ENCODE measurements around the gene EML4. TPM values are rescaled to one million over a fixed set of nuclear protein-coding genes. Genes with fewer than 3 reads are reported as not detected.
A peak's percentile ranks its signal among the peaks of the same experiment; 100 is the strongest.
"Not testable (repeated sequence)": the region's sequence is repeated elsewhere in the genome, so short reads cannot be mapped to it uniquely, and the experiment has no call there.

Gene EML4
- total RNA-seq, 2 donors from 2014 or later: 79.2 to 82.2 TPM

DNA sequence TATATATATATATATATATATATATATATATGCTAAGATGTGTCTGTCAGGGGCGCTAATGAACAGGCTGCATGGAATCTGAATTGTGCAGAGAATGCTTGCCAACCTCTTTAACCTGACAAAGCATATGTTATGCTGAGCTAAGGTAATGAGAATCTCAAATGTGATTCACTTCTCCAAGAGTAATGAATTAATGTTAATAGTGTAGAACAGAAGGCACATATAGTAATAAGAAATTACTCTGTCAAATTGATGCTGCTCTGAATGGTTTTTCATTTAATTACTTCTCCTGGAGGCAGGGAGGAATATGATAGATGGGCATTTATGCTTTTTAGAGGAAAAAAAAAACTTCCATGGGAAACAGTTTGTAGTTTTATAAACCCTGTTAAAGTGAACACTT, 156.5 kb downstream of the EML4 start:
- Mint-ChIP-seq H3K27ac (peak overlapping the region; percentile 80), H3K9me3 (no peaks in the 10 kb centered on the region), H3K4me1 (ENCODE audit: low read depth) (peaks cover 12% of the 10 kb centered on the region), H3K4me3 (no peak overlapping the region), H3K36me3 (ENCODE audit: insufficient read depth in 2 of 2) (peaks cover 0 to 12% of the 10 kb centered on the region in 2 donors), H3K27me3 (ENCODE audit: low read depth) (no peaks in the 10 kb centered on the region)
- ATAC-seq (replicated peaks in 1 of 2) (no peak), DNase-seq (no peak)

DNA sequence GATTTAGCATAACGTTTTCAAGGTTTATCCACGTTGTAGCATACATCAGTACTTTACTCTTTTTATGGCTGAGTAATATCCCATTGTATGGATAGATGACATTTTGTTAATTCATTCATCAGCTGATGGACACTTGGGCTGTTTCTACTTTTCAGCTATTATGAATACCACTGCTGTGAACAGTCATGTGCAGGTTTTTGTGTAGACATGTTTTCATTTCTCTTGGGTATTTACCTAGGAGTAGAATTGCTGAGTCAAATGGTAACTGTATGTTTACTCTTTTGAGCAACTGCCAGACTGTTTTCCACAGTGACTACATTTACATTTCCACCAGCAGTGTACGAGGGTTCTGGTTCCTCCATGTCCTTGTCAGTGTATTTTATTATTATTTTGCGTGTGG, 158.0 kb downstream of the EML4 start:
- no peaks in the 10 kb centered on the region for H3K9me3 Mint-ChIP-seq
- H3K27me3 Mint-ChIP-seq (ENCODE audit: low read depth): no peaks in the 10 kb centered on the region
- H3K27ac Mint-ChIP-seq: peak overlapping the region; percentile 84
- H3K4me1 Mint-ChIP-seq (ENCODE audit: low read depth): peaks cover 12% of the 10 kb centered on the region
- H3K4me3 Mint-ChIP-seq: no peak overlapping the region
- H3K36me3 Mint-ChIP-seq (ENCODE audit: insufficient read depth in 2 of 2): peaks cover 3 to 12% of the 10 kb centered on the region in 2 donors
- DNase-seq (no peak), ATAC-seq (replicated peaks in 1 of 2) (peak in 1 of 2 donors; percentile 52)

DNA sequence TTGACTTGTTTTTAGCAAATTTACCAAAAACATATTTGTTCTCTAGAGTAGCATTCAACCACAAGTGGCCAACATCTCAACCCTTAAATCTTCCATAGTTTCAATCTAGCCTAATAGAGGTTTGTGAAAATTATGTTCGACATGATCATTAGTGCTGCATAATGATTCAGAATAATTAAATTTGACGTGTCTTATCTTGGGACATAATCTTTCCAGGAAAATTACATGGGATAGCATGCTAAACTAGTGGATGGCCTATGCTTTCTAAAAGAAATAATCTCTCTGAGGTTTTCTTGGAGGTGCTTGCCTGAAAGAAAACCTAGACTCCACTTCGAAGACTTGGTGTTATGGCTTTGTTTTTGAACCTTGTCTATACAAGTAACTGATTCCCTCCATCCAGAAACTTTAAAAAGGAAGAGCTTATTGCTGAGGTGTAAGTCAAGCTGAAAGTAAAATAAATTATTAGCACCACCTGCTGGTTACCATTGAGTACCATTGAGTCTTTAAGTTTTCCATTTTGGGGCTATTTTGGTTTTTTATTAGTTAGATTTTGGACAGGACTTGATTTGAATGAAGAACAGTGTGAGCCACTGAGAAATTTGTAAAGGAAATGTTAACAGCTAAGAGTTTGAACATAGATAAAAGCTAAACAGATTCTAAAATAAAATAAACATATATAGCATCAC, 159.1 kb downstream of the EML4 start:
- no peak for DNase-seq
- H3K9me3 Mint-ChIP-seq: no peaks in the 10 kb centered on the region
- H3K27me3 Mint-ChIP-seq (ENCODE audit: low read depth): no peaks in the 10 kb centered on the region
- peak overlapping the region; percentile 54 for H3K27ac Mint-ChIP-seq
- peaks cover 12% of the 10 kb centered on the region for H3K4me1 Mint-ChIP-seq (ENCODE audit: low read depth)
- peaks cover 8 to 19% of the 10 kb centered on the region in 2 donors for H3K36me3 Mint-ChIP-seq (ENCODE audit: insufficient read depth in 2 of 2)
- ATAC-seq (replicated peaks in 1 of 2): no peak
- H3K4me3 Mint-ChIP-seq: no peak overlapping the region

DNA sequence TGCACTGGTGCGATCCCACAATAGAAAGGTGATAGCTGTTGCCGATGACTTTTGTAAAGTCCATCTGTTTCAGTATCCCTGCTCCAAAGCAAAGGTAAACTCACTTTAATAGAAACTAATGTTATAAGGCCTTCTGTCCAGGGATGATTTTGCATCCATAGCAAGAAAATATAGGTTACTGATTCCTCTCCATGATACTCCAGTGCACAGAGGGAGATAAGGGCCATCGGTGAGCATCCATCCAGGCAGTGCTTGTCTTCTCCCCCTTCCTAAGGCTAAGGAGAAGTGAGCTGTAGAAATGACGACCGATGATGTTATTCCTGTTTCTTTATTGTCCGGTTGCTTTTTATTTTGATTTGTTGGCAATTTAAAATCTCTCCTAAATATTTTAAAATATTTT, 159.8 kb downstream of the EML4 start:
- H3K27ac Mint-ChIP-seq: no peak overlapping the region
- ATAC-seq (replicated peaks in 1 of 2) (no peak), DNase-seq (no peak)
- H3K9me3 Mint-ChIP-seq: no peaks in the 10 kb centered on the region
- peaks cover 12% of the 10 kb centered on the region for H3K4me1 Mint-ChIP-seq (ENCODE audit: low read depth)
- H3K36me3 Mint-ChIP-seq (ENCODE audit: insufficient read depth in 2 of 2): peaks cover 10 to 24% of the 10 kb centered on the region in 2 donors
- no peaks in the 10 kb centered on the region for H3K27me3 Mint-ChIP-seq (ENCODE audit: low read depth)
- H3K4me3 Mint-ChIP-seq: no peak overlapping the region

DNA sequence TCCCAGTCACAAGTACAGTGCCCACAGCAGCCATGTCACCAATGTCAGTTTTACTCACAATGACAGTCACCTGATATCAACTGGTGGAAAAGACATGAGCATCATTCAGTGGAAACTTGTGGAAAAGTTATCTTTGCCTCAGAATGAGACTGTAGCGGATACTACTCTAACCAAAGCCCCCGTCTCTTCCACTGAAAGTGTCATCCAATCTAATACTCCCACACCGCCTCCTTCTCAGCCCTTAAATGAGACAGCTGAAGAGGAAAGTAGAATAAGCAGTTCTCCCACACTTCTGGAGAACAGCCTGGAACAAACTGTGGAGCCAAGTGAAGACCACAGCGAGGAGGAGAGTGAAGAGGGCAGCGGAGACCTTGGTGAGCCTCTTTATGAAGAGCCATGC, 160.6 kb downstream of the EML4 start:
- peaks cover 10 to 25% of the 10 kb centered on the region in 2 donors for H3K36me3 Mint-ChIP-seq (ENCODE audit: insufficient read depth in 2 of 2)
- no peaks in the 10 kb centered on the region for H3K9me3 Mint-ChIP-seq
- ATAC-seq (replicated peaks in 1 of 2) (no peak), DNase-seq (no peak)
- peaks cover 12% of the 10 kb centered on the region for H3K4me1 Mint-ChIP-seq (ENCODE audit: low read depth)
- no peaks in the 10 kb centered on the region for H3K27me3 Mint-ChIP-seq (ENCODE audit: low read depth)
- no peak overlapping the region for H3K4me3 Mint-ChIP-seq
- peak overlapping the region; percentile 95 for H3K27ac Mint-ChIP-seq

DNA sequence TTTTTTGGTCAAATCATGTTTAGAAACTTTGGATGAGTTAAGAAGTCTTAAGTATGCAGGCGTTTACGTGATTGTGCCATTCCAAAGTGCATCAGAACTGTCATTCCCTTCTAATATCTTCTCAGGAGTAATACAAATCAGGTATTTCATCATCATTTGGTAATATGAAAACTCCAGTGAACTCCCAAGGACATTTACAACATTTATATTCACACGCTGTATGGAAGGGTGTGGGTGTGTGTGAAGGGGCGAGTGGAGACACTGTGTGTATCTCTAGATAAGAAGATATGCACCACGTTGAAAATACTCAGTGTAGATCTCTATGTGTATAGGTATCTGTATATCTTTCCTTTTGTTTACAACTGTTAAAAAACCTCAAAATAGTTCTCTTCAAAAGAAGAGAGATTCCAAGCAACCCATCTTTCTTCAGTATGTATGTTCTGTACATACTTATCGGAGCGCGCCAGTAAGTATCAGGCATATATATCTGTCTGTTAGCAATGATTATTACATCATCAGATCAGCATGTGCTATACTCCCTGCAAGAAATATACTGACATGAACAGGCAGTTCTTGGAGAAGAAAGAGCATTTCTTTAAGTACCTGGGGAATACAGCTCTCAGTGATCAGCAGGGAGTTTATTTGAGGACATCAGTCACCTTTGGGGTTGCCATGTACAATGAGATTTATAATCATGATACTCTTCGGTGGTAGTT, 162.6 kb downstream of the EML4 start:
- Mint-ChIP-seq H3K27me3 (ENCODE audit: low read depth) (no peaks in the 10 kb centered on the region), H3K36me3 (ENCODE audit: insufficient read depth in 2 of 2) (peaks cover 13 to 31% of the 10 kb centered on the region in 2 donors), H3K4me3 (no peak overlapping the region), H3K4me1 (ENCODE audit: low read depth) (peaks cover 12% of the 10 kb centered on the region), H3K27ac (peak overlapping the region; percentile 86), H3K9me3 (no peaks in the 10 kb centered on the region)
- DNase-seq (no peak), ATAC-seq (replicated peaks in 1 of 2) (no peak)

DNA sequence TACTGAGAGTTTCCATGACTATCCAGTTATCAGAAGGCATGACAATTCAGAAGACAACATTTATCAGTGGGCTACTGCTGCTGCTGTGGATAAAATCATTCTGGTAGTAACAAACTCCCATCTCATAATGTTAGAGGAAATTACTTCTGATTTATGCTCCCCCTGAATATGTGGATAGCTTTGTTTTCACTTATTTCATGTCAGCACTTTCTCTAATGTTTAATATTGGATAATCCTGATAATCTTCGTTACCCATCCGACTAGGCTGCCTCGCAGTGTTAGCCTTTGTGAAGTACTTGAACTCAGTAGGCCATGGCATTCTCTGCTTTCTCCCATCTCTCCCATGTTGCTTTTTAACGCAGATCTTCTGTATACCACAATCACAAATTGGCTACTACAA, 163.4 kb downstream of the EML4 start:
- H3K27me3 Mint-ChIP-seq (ENCODE audit: low read depth): no peaks in the 10 kb centered on the region
- peaks cover 6% of the 10 kb centered on the region for H3K4me1 Mint-ChIP-seq (ENCODE audit: low read depth)
- DNase-seq (no peak), ATAC-seq (replicated peaks in 1 of 2) (no peak)
- peaks cover 13 to 38% of the 10 kb centered on the region in 2 donors for H3K36me3 Mint-ChIP-seq (ENCODE audit: insufficient read depth in 2 of 2)
- H3K4me3 Mint-ChIP-seq: no peak overlapping the region
- H3K27ac Mint-ChIP-seq: peak overlapping the region; percentile 92
- peaks cover 0 to 4% of the 10 kb centered on the region in 2 donors for H3K9me3 Mint-ChIP-seq

DNA sequence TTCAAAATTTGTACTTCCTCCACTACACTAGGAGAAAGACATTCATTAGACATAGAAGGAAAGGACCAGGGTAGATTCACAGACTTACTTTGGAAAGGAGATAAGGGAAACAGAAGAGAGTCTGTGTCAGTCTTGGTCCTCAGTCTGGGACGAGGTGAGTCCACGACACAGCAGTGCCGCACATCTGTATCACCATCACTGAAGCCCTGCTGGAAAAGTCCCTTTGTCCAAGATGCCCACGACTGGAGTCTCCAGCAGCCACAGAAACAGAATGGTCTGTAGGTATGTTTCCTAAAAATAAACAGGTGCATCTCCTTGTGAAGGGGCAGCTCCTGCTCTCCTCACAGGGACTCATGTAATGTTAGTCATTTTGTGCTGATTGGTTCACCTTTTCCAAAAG, 164.4 kb downstream of the EML4 start:
- Mint-ChIP-seq H3K4me3 (no peak overlapping the region), H3K27ac (peak overlapping the region; percentile 92), H3K9me3 (peaks cover 0 to 4% of the 10 kb centered on the region in 2 donors), H3K4me1 (ENCODE audit: low read depth) (peaks cover 6% of the 10 kb centered on the region), H3K36me3 (ENCODE audit: insufficient read depth in 2 of 2) (peaks cover 16 to 43% of the 10 kb centered on the region in 2 donors), H3K27me3 (ENCODE audit: low read depth) (no peaks in the 10 kb centered on the region)
- ATAC-seq (replicated peaks in 1 of 2) (no peak), DNase-seq (no peak)

DNA sequence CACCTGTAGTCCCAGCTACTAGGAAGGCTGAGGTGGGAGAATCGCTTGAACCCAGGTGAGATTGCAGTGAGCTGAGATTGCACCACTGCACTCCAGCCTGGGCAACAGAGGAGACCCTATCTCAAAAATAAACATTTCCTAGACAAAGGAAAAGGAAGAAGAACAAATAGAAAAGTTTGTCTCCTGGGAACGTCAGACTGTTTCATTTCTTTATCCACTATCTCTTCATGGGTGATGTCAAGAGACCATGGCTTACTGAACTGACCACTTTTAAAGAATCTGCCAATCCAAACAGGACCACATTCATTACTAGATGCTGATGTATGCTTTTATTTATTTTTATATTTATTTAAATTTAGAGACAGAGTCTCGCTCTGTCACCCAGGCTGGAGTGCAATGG, 165.1 kb downstream of the EML4 start:
- Mint-ChIP-seq H3K9me3 (peaks cover 0 to 4% of the 10 kb centered on the region in 2 donors), H3K4me1 (ENCODE audit: low read depth) (peaks cover 6% of the 10 kb centered on the region), H3K27me3 (ENCODE audit: low read depth) (no peaks in the 10 kb centered on the region), H3K4me3 (no peak overlapping the region), H3K27ac (peak overlapping the region; percentile 92), H3K36me3 (ENCODE audit: insufficient read depth in 2 of 2) (peaks cover 16 to 44% of the 10 kb centered on the region in 2 donors)
- no peak for DNase-seq
- no peak for ATAC-seq (replicated peaks in 1 of 2)

DNA sequence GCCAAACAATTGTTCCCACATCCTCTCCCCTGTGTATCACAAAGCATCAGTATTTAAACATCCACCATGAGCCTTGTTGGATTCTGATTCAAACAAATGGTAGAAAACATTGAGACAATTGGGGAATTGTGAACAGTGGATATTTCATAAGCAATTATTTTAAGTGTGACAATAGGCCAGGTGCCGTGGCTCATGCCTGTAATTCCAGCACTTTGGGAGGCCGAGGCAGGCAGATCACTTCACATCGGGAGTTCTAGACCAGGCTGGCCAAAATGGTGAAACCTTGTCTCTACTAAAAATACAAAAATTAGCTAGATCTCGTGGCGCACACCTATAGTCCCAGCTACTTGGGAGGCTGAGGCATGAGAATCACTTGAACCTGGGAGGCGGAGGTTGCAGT, 165.7 kb downstream of the EML4 start:
- H3K9me3 Mint-ChIP-seq; DNase-seq; ATAC-seq (replicated peaks in 1 of 2); H3K27me3 Mint-ChIP-seq (ENCODE audit: low read depth); H3K4me3 Mint-ChIP-seq; H3K27ac Mint-ChIP-seq; H3K4me1 Mint-ChIP-seq (ENCODE audit: low read depth): not testable (repeated sequence)
- H3K36me3 Mint-ChIP-seq (ENCODE audit: insufficient read depth in 2 of 2): peaks cover 18 to 44% of the 10 kb centered on the region in 2 donors

DNA sequence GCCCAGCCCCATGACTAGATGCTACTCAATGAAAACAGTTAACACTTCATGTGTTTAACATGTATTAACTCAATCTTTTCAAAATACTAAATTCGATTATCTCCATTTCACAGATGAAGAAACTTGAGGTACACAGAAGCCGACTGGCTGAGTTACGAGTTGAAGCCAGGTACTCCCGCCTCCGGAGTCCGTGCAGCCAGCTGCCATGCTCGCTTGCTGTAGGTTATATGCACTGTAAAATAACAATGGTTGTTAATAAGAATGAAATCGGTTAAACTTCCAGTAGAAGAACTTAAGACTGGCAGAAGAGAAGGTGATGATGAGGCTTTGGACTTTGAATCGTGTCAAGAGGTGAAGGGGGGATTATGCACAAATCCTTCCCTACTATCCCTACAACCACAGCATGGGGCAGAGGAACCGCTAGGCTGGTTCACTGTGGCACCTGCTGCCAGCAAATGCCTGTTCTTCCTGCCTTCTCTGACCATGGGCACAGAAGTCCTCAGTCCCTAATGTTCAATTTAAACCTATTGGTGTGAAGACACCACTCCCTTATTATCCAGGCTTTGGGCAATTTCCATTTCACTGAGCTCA, 166.5 kb downstream of the EML4 start:
- ATAC-seq (replicated peaks in 1 of 2) (no peak), DNase-seq (no peak)
- no peaks in the 10 kb centered on the region for H3K4me1 Mint-ChIP-seq (ENCODE audit: low read depth)
- H3K9me3 Mint-ChIP-seq: peaks cover 0 to 6% of the 10 kb centered on the region in 2 donors
- no peak overlapping the region for H3K4me3 Mint-ChIP-seq
- H3K27me3 Mint-ChIP-seq (ENCODE audit: low read depth): no peaks in the 10 kb centered on the region
- H3K27ac Mint-ChIP-seq: no peak overlapping the region
- peaks cover 20 to 49% of the 10 kb centered on the region in 2 donors for H3K36me3 Mint-ChIP-seq (ENCODE audit: insufficient read depth in 2 of 2)

DNA sequence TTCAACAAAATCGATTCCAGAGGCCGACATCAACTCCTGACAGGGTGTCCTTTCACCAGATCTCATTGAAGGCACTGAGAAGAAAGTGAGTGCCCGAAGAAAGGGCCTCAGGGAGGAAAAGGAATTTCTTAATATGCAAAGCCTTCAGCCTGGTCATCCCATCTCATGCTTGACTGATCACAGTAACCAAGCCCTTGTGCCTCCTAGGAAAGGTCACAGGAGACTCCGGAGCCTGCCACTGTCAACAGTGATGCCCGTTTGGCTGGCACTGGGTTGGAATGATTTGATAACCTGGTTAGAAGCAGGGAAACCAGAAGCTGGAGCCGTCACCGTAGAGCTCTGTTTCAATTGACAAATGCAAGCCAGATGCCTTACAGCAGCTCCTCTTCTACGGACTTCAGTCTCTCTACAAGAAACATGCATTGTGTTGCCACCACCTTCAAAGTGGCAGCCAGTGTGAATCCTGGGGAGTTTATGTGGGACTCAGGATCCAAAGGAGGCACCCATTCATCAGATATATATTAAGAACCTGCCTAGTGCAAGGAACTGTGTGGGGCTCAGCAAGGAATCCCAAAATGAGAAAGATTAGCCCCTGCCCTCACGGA, 167.3 kb downstream of the EML4 start:
- ATAC-seq (replicated peaks in 1 of 2) (no peak), DNase-seq (no peak)
- H3K36me3 Mint-ChIP-seq (ENCODE audit: insufficient read depth in 2 of 2): peaks cover 21 to 54% of the 10 kb centered on the region in 2 donors
- no peaks in the 10 kb centered on the region for H3K27me3 Mint-ChIP-seq (ENCODE audit: low read depth)
- peaks cover 4% of the 10 kb centered on the region for H3K4me1 Mint-ChIP-seq (ENCODE audit: low read depth)
- H3K27ac Mint-ChIP-seq: no peak overlapping the region
- H3K4me3 Mint-ChIP-seq: no peak overlapping the region
- H3K9me3 Mint-ChIP-seq: peaks cover 0 to 6% of the 10 kb centered on the region in 2 donors

DNA sequence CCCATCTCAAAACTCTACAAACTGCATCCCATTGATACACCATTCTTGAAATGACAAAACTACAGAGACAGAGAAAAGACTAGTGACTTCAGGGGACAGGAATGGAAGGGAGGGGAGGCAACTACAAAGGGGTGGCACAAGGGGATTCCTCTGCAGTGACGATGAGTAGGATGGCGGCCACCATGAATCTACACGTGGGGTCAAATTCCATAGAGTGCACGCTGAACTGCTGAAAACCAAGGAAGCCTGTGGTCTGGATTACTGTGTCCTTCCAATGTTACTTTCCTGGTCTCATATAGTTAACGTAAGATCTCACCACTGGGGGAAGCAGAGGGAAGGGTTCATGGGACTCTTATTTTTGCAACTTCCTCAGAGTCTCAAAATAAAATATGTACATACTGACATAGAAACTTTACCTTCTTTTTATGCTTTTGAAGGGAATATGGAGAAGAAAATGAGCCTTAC, 168.2 kb downstream of the EML4 start:
- Mint-ChIP-seq H3K27ac (no peak overlapping the region), H3K36me3 (ENCODE audit: insufficient read depth in 2 of 2) (peaks cover 19 to 50% of the 10 kb centered on the region in 2 donors), H3K4me3 (no peak overlapping the region), H3K4me1 (ENCODE audit: low read depth) (peaks cover 13% of the 10 kb centered on the region), H3K27me3 (ENCODE audit: low read depth) (no peaks in the 10 kb centered on the region), H3K9me3 (peaks cover 0 to 6% of the 10 kb centered on the region in 2 donors)
- ATAC-seq (replicated peaks in 1 of 2) (no peak), DNase-seq (no peak)

Measured in activated T-cell treated with anti-CD3 and anti-CD28 coated beads, Interleukin-2, amount 50 U/mL, for 72 hours (primary cell).